GM18867 (cell line): ENCODE measurements around the gene KRTAP5-2.
"Not testable (repeated sequence)": the region's sequence is repeated elsewhere in the genome, so short reads cannot be mapped to it uniquely, and the experiment has no call there.

Experiments used
- ATAC-seq: cut with Tn5 transposase; IDR thresholded peaks from one replicate; pipeline ENCODE4 v1.9.1; 2021; ENCODE audit warnings: mild to moderate bottlenecking, moderate library complexity; ENCODE audit not compliant: unreplicated experiment

KRTAP5-2 gene

GRCh38 chr11:1592628-1593027 lies 5.5 kb downstream of the KRTAP5-2 start:
- ATAC-seq: no peak

GRCh38 chr11:1589996-1590395 lies 8.1 kb downstream of the KRTAP5-2 start:
- ATAC-seq: no peak

GRCh38 chr11:1589191-1589963 lies 8.7 kb downstream of the KRTAP5-2 start:
- not testable (repeated sequence) for ATAC-seq

GRCh38 chr11:1586699-1587098 lies 11.4 kb downstream of the KRTAP5-2 start:
- no peak for ATAC-seq

- ATAC-seq: not testable (repeated sequence)
Measured at GRCh38 chr11:1584661-1585370, 13.3 kb downstream of the KRTAP5-2 start, which contains the start of gene KRTAP5-1. TSS of gene KRTAP5-1 (minus strand) at chr11:1585283. CDS start at chr11:1585249, 34 bp downstream.

GRCh38 chr11:1582909-1583308 lies 15.2 kb downstream of the KRTAP5-2 start:
- ATAC-seq: not testable (repeated sequence)

GRCh38 chr11:1581976-1582375 lies 16.1 kb downstream of the KRTAP5-2 start:
- ATAC-seq: no peak

GRCh38 chr11:1576825-1577224 lies 21.3 kb downstream of the KRTAP5-2 start:
- ATAC-seq: no peak

- ATAC-seq: not testable (repeated sequence)
Measured at GRCh38 chr11:1575756-1576155, 22.3 kb downstream of the KRTAP5-2 start.

- no peak for ATAC-seq
Measured at GRCh38 chr11:1574933-1575242, 23.2 kb downstream of the KRTAP5-2 start.

GRCh38 chr11:1574238-1574932 lies 23.7 kb downstream of the KRTAP5-2 start:
- peak; percentile 41 for ATAC-seq

- ATAC-seq: no peak
Measured at GRCh38 chr11:1573903-1574237, 24.2 kb downstream of the KRTAP5-2 start.

GRCh38 chr11:1573077-1573902 lies 24.8 kb downstream of the KRTAP5-2 start:
- no peak for ATAC-seq

- peak; percentile 64 for ATAC-seq
Measured at GRCh38 chr11:1572197-1573076, 25.7 kb downstream of the KRTAP5-2 start, which contains the start of gene DUSP8. TSS of gene DUSP8 (minus strand) at chr11:1572271. CDS start at chr11:1565826, 6,445 bp downstream.

- ATAC-seq: no peak
Measured at GRCh38 chr11:1571760-1572196, 26.3 kb downstream of the KRTAP5-2 start.

- ATAC-seq: no peak
Measured at GRCh38 chr11:1570896-1571759, 27.0 kb downstream of the KRTAP5-2 start.

GRCh38 chr11:1570531-1570895 lies 27.6 kb downstream of the KRTAP5-2 start:
- ATAC-seq: no peak

GRCh38 chr11:1570001-1570453 lies 28.1 kb downstream of the KRTAP5-2 start:
- ATAC-seq: no peak
